Memory B cell (primary cell): ENCODE data around the gene SAP30BP.

Experiments used
- ATAC-seq: fragments of 150-1000 bp; cut with Tn5 transposase; 2 replicates; pipeline ENCODE4 v1.10.0; 2021; ENCODE audit warnings: low read depth, mild to moderate bottlenecking, moderate library complexity
- DNase-seq, 2 donors: peaks; one replicate each; pipeline ENCODE4 v3.0.0; 2022; ENCODE audit warnings: low spot score in 2 of 2
- H3K27ac Mint-ChIP-seq: one replicate; pipeline ENCODE4 v1.8.0; 2022; ENCODE audit warnings: mild to moderate bottlenecking, moderate library complexity, mixed read lengths
- H3K27me3 Mint-ChIP-seq: one replicate; pipeline ENCODE4 v1.8.0; 2022; ENCODE audit warnings: mixed read lengths
- H3K36me3 Mint-ChIP-seq: one replicate; pipeline ENCODE4 v1.8.0; 2022; ENCODE audit warnings: mild to moderate bottlenecking, mixed read lengths
- H3K4me1 Mint-ChIP-seq: one replicate; pipeline ENCODE4 v1.8.0; 2022; ENCODE audit warnings: mixed read lengths
- H3K4me3 Mint-ChIP-seq: one replicate; pipeline ENCODE4 v1.8.0; 2022; ENCODE audit warnings: mild to moderate bottlenecking, moderate library complexity, mixed read lengths
- H3K9me3 Mint-ChIP-seq: one replicate; pipeline ENCODE4 v1.8.0; 2022; ENCODE audit warnings: mixed read lengths

Gene SAP30BP

DNA sequence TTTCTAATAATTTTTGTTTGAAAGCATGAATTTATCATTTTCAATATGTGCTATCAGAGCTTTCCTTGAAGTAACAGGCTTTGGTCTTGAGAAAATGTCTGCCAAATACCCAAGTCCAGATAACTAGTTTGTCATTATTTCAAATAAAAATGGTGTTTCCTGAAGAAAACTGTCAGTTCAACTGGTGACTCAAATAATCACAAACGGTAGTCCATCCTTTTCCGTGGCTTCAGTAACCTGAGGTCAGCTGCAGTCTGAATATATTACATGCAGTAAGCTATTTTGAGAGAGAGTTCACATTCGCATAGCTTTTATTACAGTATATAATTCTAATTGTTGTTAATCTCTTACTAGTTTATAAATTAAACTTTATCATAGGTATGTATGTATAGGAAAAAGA, 9.3 kb downstream of the SAP30BP start:
- DNase-seq, result no peak
- no peak for ATAC-seq
- Mint-ChIP-seq H3K9me3 (no peaks in the 10 kb centered on the region), H3K27me3 (no peaks in the 10 kb centered on the region), H3K4me3 (no peak overlapping the region), H3K36me3 (peaks cover 6% of the 10 kb centered on the region), H3K27ac (no peak overlapping the region), H3K4me1 (no peaks in the 10 kb centered on the region)

DNA sequence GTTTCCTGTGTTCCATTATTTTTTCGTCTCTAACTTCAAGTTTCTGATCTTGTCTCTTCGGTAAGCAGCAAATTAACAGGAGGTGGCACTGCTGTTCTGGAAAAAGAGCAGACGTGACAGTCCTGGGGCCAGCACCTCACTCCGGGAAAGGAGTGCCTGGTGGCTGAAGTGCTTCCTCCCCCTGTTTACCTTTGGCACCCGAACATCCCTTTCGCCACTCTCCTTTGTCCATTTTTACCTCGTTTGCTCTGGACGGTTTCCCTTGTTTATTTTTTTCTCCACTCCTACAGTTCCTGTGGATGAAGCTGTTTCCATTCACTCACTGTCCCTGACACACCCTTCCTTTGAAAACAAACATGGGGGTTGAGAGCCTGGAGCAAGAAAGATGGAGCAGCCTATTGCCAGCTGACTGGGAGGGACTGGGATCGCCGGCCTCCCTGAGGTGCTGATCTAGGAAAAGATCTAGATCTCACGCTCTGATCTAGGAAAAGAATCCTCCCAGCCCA, 12.6 kb downstream of the SAP30BP start:
- Mint-ChIP-seq H3K27me3 (no peaks in the 10 kb centered on the region), H3K4me1 (no peaks in the 10 kb centered on the region), H3K9me3 (no peaks in the 10 kb centered on the region), H3K36me3 (peaks cover 3% of the 10 kb centered on the region), H3K4me3 (no peak overlapping the region), H3K27ac (no peak overlapping the region)
- DNase-seq (no peak), ATAC-seq (no peak)

DNA sequence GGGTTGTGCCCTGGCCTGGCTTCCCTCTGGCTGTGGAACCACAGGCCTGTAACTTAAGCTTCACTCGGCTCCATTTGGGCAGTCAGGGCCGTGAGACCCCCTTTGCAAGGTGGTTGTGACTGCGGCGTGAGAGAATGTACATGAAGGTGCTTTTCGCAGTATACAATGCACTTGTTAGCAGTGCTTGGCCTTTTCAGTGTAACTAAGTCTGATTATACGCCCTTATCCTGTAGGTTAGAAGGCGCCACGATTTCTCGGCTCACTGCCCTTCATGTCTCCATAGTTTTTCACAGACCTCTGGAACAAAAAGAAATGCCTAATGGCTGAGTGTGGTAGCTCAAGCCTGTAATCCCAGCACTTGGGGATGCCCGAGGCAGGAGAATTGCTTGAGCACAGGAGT, 13.3 kb downstream of the SAP30BP start:
- ATAC-seq (no peak), DNase-seq (no peak)
- H3K27ac Mint-ChIP-seq, result no peak overlapping the region
- H3K27me3 Mint-ChIP-seq, result no peaks in the 10 kb centered on the region
- H3K4me1 Mint-ChIP-seq, result peaks cover 3% of the 10 kb centered on the region
- no peaks in the 10 kb centered on the region for H3K9me3 Mint-ChIP-seq
- H3K4me3 Mint-ChIP-seq, result no peak overlapping the region
- peaks cover 3% of the 10 kb centered on the region for H3K36me3 Mint-ChIP-seq

DNA sequence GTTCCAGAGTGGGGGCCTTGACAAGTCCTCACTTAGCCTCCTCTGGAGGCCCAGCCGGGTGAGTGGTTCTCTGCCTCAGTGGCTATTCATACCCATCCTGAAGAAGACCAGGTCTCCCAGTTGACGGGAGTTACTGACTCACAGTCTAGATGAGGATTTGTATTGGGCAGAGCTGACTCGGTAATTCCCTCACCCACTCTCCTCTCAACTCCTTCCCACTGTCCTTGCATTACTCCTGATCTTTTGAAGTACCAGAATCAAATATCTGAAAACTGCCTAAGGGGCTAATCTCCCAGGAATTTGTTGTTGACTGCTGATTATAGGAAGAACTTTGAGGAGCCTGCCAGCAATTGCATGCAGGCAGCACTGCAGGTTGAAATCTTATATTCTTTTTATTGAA, 14.2 kb downstream of the SAP30BP start:
- ATAC-seq (no peak), DNase-seq (no peak)
- peaks cover 10% of the 10 kb centered on the region for H3K4me1 Mint-ChIP-seq
- no peak overlapping the region for H3K27ac Mint-ChIP-seq
- no peak overlapping the region for H3K4me3 Mint-ChIP-seq
- no peaks in the 10 kb centered on the region for H3K9me3 Mint-ChIP-seq
- peaks cover 3% of the 10 kb centered on the region for H3K36me3 Mint-ChIP-seq
- H3K27me3 Mint-ChIP-seq, result no peaks in the 10 kb centered on the region

DNA sequence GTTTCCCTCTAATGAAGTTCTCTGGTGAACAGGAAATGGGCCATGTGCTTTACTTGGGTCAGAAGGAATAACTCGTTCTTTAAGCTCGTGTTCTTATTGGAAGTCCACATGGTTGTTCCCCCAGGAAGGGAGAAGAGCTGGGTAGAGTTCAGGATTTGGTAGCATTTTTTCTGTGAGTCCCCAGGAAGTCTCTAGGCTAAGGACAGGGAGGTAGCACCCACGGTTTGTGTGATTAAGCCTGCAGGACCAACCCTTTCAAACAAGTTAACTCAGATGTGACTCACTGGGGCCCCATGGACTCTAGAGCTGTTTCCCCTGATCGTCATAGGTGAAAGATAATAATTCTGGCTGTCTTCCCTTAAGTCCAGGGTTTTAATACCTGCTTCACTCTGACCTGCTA, 16.4 kb downstream of the SAP30BP start:
- H3K36me3 Mint-ChIP-seq, result peaks cover 1% of the 10 kb centered on the region
- no peak for ATAC-seq
- H3K27ac Mint-ChIP-seq, result no peak overlapping the region
- DNase-seq, result no peak
- no peaks in the 10 kb centered on the region for H3K9me3 Mint-ChIP-seq
- H3K4me3 Mint-ChIP-seq, result no peak overlapping the region
- H3K27me3 Mint-ChIP-seq, result no peaks in the 10 kb centered on the region
- H3K4me1 Mint-ChIP-seq, result peaks cover 22% of the 10 kb centered on the region

DNA sequence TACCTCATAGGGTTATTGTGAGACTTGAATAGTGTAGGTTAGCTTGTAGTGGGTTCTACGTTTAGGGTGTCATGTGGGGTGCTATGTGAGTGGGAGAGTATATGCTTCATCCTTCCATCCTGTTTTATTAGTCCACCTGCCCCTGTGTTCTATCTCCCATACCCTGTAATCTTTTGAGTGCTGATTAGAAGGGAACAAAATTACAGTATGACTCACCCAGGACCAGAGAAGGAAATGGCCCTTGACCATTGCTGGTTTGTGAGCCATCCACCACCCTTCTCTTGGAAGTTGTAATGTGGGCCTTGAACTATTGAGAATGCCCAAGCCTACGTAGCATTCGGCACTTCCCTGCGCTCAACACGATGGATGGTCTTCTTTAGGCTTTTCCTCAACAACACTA, 17.1 kb downstream of the SAP30BP start:
- peaks cover 1% of the 10 kb centered on the region for H3K36me3 Mint-ChIP-seq
- H3K27ac Mint-ChIP-seq, result no peak overlapping the region
- no peaks in the 10 kb centered on the region for H3K9me3 Mint-ChIP-seq
- ATAC-seq (no peak), DNase-seq (no peak)
- peaks cover 29% of the 10 kb centered on the region for H3K4me1 Mint-ChIP-seq
- no peak overlapping the region for H3K4me3 Mint-ChIP-seq
- no peaks in the 10 kb centered on the region for H3K27me3 Mint-ChIP-seq

DNA sequence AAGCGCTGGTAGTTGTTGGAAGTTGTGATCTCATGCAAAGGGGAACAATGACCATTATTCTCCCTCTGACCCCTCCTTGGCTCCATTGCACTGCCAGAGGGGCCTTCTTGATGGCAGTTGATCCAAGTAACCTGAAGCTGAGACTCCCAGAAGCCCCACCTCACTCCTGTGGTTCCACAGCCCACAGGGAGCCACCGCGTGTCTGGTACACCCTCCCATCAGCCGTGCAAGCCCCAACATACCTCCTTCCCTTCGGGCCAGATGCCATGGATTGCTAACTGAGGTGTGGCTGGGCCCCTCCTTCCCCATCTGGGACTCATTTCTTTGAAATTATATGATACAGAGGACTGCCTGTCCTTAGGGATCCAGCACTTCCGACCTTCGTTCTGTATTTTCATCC, 17.8 kb downstream of the SAP30BP start:
- no peak overlapping the region for H3K27ac Mint-ChIP-seq

DNA sequence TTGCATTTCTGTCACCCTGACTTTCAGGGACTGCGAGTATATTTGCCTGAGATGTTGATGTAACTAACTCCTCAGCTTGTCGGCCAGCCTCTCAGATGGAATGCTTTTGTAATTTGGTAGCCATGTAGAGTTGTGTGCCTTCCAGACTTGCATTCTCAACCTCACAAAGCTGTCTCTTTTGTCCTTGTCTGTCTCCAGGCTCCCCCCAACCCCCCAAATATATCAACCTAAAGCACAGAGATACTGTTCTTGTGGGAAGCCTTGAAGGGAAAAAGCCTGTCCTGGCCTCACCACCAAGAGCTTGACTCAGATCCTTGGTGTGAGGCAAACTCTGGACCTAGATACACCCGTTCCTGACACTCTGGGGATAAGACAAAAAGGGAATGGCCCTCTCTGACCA, 18.4 kb downstream of the SAP30BP start:
- ATAC-seq, result no peak
- no peak for DNase-seq
- H3K9me3 Mint-ChIP-seq, result no peaks in the 10 kb centered on the region
- peak overlapping the region; percentile 73 for H3K27ac Mint-ChIP-seq
- H3K4me1 Mint-ChIP-seq, result peaks cover 36% of the 10 kb centered on the region
- peak overlapping the region; percentile 84 for H3K4me3 Mint-ChIP-seq
- peaks cover 1% of the 10 kb centered on the region for H3K36me3 Mint-ChIP-seq
- H3K27me3 Mint-ChIP-seq, result no peaks in the 10 kb centered on the region

More for the DNA sequence above, 17.8 kb downstream of the SAP30BP start:
- H3K9me3 Mint-ChIP-seq, result no peaks in the 10 kb centered on the region
- DNase-seq (no peak), ATAC-seq (no peak)
- peaks cover 36% of the 10 kb centered on the region for H3K4me1 Mint-ChIP-seq
- H3K27me3 Mint-ChIP-seq, result no peaks in the 10 kb centered on the region
- no peak overlapping the region for H3K4me3 Mint-ChIP-seq
- peaks cover 1% of the 10 kb centered on the region for H3K36me3 Mint-ChIP-seq

DNA sequence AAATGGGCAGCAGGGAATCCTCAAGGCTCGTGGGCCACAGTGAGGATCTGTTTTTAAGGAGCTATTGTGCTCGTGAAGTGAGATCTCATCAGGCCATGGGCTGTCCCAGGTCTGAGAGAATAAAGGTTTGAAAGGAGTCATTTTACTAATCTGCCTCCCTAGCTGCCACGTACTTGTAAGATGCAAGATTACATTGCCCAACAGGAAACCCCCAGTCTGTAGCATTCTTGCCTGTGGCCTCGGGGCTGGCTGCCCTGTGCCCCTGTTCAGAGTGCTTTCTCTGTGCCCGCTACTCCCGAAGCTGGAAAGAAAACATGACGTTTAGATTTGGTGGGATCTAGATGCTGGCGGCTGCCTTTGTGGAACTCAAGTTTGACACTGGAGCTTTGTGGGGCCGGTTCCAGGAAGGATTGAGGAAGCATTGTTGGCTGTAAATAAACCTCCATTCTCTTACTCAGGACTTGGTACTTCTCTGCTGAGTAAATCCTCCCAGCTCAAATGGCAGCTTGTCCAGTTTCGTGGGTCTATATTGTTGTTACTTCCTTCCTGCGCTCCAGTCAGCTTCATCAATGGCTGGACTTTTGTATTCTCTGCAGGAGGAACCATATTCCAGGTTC, 21.2 kb downstream of the SAP30BP start:
- no peak for ATAC-seq

DNA sequence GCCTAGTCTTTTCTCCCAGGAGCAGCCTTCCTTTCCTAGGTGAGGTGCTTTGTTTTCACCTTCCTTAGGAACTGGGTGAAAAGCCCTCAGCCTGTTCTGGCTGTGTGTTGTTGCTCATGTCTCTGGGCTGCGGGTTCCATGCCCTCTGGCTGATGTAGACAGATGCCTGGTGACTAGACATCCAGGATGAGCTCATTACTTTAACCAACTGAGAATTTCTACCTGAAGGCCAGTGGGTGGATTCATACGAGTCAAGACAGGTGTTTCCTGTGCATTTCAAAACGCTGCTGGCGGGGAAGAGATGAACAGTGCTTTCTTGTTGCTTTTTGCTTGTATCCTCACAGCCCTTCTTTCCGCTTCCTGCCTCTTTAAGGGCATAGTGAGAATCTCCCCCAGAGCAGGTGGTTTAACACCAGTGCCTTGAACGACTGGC, 22.3 kb downstream of the SAP30BP start:
- peak; percentile 86 for ATAC-seq
- peak overlapping the region; percentile 64 for H3K4me3 Mint-ChIP-seq
- H3K36me3 Mint-ChIP-seq, result peaks cover 6% of the 10 kb centered on the region
- DNase-seq, result peak; percentile 42 to 61
- H3K27me3 Mint-ChIP-seq, result no peaks in the 10 kb centered on the region
- peak overlapping the region; percentile 77 for H3K27ac Mint-ChIP-seq
- H3K9me3 Mint-ChIP-seq, result no peaks in the 10 kb centered on the region
- peaks cover 42% of the 10 kb centered on the region for H3K4me1 Mint-ChIP-seq

More for the DNA sequence above, 21.2 kb downstream of the SAP30BP start:
- H3K9me3 Mint-ChIP-seq, result no peaks in the 10 kb centered on the region
- H3K27ac Mint-ChIP-seq, result peak overlapping the region; percentile 77
- no peak for DNase-seq
- no peaks in the 10 kb centered on the region for H3K27me3 Mint-ChIP-seq
- H3K36me3 Mint-ChIP-seq, result peaks cover 4% of the 10 kb centered on the region
- H3K4me1 Mint-ChIP-seq, result peaks cover 42% of the 10 kb centered on the region
- H3K4me3 Mint-ChIP-seq, result peak overlapping the region; percentile 31

DNA sequence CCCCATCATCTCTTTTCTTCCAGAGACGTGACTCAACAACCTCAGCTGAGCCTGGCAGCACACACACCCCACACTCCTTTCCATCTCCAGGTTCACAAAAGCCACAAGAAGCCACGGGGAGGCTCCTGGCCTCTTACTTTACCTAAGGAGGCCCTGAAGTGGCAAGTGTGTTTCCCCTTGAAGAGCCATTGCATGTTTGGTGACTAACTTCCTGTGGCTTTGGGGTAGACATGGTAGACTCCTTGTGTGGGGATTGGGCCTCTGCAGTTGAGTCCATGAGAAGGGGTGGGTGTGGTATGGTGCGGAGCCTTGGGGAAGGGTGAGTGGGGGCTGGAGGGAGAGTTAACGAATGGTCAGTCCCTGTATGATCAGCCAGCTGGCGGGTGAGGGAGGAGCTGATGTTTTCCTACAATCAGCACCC, 24.2 kb downstream of the SAP30BP start:
- Mint-ChIP-seq H3K27me3 (no peaks in the 10 kb centered on the region), H3K36me3 (peaks cover 10% of the 10 kb centered on the region), H3K4me3 (no peak overlapping the region), H3K9me3 (no peaks in the 10 kb centered on the region), H3K27ac (no peak overlapping the region), H3K4me1 (peaks cover 31% of the 10 kb centered on the region)
- ATAC-seq (no peak), DNase-seq (no peak)

DNA sequence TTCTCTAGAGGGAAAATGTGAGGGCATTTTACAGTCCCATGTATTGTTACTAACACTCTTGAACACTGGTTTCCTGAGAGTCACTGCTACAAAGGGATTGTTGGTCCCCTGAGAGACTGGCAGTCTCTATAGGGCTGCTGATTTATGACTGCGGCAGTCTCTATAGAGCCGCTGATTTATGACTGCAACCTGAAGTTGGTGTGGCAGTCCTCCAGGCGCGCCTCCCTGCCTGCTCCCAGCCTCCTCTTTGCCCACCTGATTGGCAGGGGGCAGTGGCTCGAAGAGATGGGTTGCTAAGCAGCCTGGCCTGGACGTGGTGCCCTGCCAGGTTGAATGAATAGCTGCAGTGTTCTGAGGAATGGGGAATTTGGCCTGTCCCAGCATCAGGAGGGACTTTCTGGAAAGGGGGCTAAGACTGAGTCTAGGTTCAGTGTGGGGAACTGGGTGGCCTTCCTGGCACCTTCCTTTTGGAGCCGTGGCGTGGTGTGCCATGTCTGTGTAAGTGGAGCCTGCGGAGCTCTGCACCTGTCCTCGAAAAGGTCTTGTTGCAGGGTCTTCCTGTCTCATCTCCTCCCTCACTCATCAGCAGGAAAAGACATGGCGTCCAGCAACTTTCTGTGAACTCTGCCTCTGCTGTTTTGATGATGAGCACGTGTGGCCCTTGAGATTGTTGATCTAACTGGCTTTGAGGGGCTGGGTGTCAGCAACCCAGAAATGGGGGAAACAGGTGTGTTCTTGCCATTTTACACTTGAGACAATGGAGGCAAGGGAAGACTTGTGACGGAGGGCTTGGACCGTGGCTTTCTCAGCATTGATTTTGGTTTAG, 24.9 kb downstream of the SAP30BP start:
- Mint-ChIP-seq H3K9me3 (no peaks in the 10 kb centered on the region), H3K4me3 (no peak overlapping the region), H3K36me3 (peaks cover 11% of the 10 kb centered on the region), H3K4me1 (peaks cover 28% of the 10 kb centered on the region), H3K27me3 (no peaks in the 10 kb centered on the region), H3K27ac (no peak overlapping the region)
- ATAC-seq (no peak), DNase-seq (no peak)

DNA sequence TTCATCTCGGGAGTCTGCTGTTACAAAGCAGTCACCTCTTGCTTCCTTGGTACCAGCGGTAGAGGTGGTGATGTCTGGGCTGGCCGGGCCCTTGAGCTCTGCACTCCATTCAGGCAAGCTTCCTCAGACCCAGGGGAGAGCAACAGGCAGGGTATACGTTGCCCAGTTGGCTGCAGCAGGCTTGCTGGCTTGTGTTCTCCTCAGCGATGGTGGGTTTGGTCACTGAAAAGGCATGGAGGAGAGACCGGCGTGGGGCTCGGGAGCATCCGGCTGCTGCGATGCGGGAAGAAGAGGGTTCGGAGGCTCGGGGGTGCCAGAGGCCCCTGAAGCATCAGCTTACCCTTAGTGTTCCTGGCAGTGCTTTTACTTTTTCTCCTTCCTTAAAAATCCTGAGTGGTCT, 25.8 kb downstream of the SAP30BP start:
- DNase-seq (no peak), ATAC-seq (no peak)
- peaks cover 18% of the 10 kb centered on the region for H3K36me3 Mint-ChIP-seq
- no peak overlapping the region for H3K4me3 Mint-ChIP-seq
- H3K27me3 Mint-ChIP-seq, result no peaks in the 10 kb centered on the region
- H3K4me1 Mint-ChIP-seq, result peaks cover 24% of the 10 kb centered on the region
- no peak overlapping the region for H3K27ac Mint-ChIP-seq
- H3K9me3 Mint-ChIP-seq, result no peaks in the 10 kb centered on the region
